Lung (tissue), 12 donors: Measurements from ENCODE around the gene CHAF1B. TPM values are rescaled to one million over a fixed set of nuclear protein-coding genes. Genes with fewer than 3 reads are reported as not detected.
"Not testable (repeated sequence)": the region's sequence is repeated elsewhere in the genome, so short reads cannot be mapped to it uniquely, and the experiment has no call there.

Experiments used
- ATAC-seq: fragments of 200-7000 bp; cut with Tn5 transposase; one replicate; pipeline ENCODE4 v1.9.1; 2020; ENCODE audit warnings: moderate number of reproducible peaks; ENCODE audit not compliant: insufficient read depth, low FRiP score
- DNase-seq, 3 donors: peaks; one replicate each; pipeline ENCODE4 v3.0.0-alpha.2; 2013 to 2017
- H3K27ac ChIP-seq, 2 donors: one replicate each; pipeline ENCODE4 v1.5.1; 2013; ENCODE audit warnings: mild to moderate bottlenecking in 2 of 2, moderate library complexity in 2 of 2, control low read depth in 1 of 2, inconsistent platforms in 1 of 2, low read depth in 1 of 2, low read length in 1 of 2
- H3K27me3 ChIP-seq, 3 donors: one replicate each; pipeline ENCODE4 v1.5.1; 2013; ENCODE audit warnings: low read length in 2 of 3; ENCODE audit not compliant: control insufficient read depth in 3 of 3, insufficient read depth in 3 of 3
- H3K36me3 ChIP-seq, 4 donors: one replicate each; pipeline ENCODE4 v1.5.1; 2013; ENCODE audit warnings: low read length in 4 of 4, mild to moderate bottlenecking in 1 of 4, moderate library complexity in 1 of 4; ENCODE audit not compliant: control insufficient read depth in 4 of 4, insufficient read depth in 4 of 4
- H3K4me1 ChIP-seq, 5 donors: one replicate each; pipeline ENCODE4 v1.5.1; 2013; ENCODE audit warnings: low read length in 5 of 5, mild to moderate bottlenecking in 2 of 5, moderate library complexity in 1 of 5; ENCODE audit not compliant: control insufficient read depth in 5 of 5, insufficient read depth in 5 of 5
- H3K4me3 ChIP-seq: one replicate; pipeline ENCODE4 v1.5.1; 2013; ENCODE audit warnings: mild to moderate bottlenecking, control low read depth, moderate library complexity
- H3K9ac ChIP-seq, 2 donors: one replicate each; pipeline ENCODE4 v1.5.1; 2013; ENCODE audit warnings: low read length in 2 of 2, control low read depth in 1 of 2; ENCODE audit not compliant: insufficient read depth in 1 of 2
- H3K9me3 ChIP-seq, 4 donors: one replicate each; pipeline ENCODE4 v1.5.1; 2013; ENCODE audit warnings: low read length in 3 of 4, mild to moderate bottlenecking in 1 of 4, moderate library complexity in 1 of 4; ENCODE audit not compliant: control insufficient read depth in 4 of 4, insufficient read depth in 3 of 4
- WGBS, 2 donors: extraction: QIAGEN DNeasy Blood & Tissue Kit; methylation state at CpG; one replicate each; pipeline ENCODE4 v1.1.7; 2013; 5-methylcytosine and 5-hydroxymethylcytosine counted together
- polyA plus RNA-seq, 2 donors: library from polyadenylated mRNA; stranded (reverse); fragments of 200-250 nt; gene quantifications; one replicate each; pipeline ENCODE4 v1.2.1, GENCODE V29; 2013
- total RNA-seq, 2 donors: library from RNA; depleted of rRNA in 1 of 2; stranded (reverse); fragments of >200 nt in 1 of 2; gene quantifications; one replicate each; pipeline ENCODE4 v1.2.1, GENCODE V29; 2014 to 2021
- TF ChIP-seq, protein P1 (sequence below): IDR thresholded peaks from 2 replicates; pipeline ENCODE4 v1.5.1; 2012; ENCODE audit warnings: mild to moderate bottlenecking; ENCODE audit errors: control extremely low read depth, extremely low read depth
- donor health status: control.
- donor health status: control.
- donor health status: Bipolar disorder and iron deficiency.
- donor health status: healthy.
- donor health status: DM: yes; HTN: yes; CAD: no.

The CHAF1B gene
- total and polyA plus RNA-seq, 4 donors: 1.3 to 3.4 (median 1.6) TPM

DNA sequence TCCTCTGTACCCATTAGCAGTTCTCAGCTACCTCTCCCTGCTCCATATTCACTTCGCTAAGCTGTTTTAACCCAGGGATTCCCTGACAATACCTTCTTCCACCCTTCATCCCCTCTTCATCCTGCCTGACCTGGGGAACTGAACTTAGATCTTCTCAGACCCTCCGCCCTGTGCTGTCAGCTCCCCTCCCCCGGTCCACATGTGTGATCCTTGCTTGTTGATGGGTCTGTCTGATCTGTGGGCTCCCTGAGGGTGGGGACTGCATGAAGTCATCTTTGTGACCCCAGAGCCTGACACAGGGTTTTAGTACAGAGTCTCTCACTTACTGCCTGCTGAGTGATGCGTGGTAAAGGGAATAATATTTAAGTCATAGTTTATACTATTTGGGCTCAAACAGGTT lies 11.8 kb downstream of the CHAF1B start:
- H3K27ac ChIP-seq: no peak overlapping the region
- no peaks in the 10 kb centered on the region for H3K4me1 ChIP-seq
- peaks cover 0 to 8% (median 3%) of the 10 kb centered on the region in 4 donors for H3K36me3 ChIP-seq
- no peak overlapping the region for H3K4me3 ChIP-seq
- H3K9me3 ChIP-seq: no peaks in the 10 kb centered on the region
- WGBS, 2 donors: 97 to 98% methylated on average over 4 of the region's 4 CpGs
- DNase-seq (no peak), ATAC-seq (no peak)
- TF ChIP-seq, protein P1, sequence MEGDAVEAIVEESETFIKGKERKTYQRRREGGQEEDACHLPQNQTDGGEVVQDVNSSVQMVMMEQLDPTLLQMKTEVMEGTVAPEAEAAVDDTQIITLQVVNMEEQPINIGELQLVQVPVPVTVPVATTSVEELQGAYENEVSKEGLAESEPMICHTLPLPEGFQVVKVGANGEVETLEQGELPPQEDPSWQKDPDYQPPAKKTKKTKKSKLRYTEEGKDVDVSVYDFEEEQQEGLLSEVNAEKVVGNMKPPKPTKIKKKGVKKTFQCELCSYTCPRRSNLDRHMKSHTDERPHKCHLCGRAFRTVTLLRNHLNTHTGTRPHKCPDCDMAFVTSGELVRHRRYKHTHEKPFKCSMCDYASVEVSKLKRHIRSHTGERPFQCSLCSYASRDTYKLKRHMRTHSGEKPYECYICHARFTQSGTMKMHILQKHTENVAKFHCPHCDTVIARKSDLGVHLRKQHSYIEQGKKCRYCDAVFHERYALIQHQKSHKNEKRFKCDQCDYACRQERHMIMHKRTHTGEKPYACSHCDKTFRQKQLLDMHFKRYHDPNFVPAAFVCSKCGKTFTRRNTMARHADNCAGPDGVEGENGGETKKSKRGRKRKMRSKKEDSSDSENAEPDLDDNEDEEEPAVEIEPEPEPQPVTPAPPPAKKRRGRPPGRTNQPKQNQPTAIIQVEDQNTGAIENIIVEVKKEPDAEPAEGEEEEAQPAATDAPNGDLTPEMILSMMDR: no peak
- no peaks in the 10 kb centered on the region for H3K27me3 ChIP-seq
- no peak overlapping the region for H3K9ac ChIP-seq

GRCh38 chr21:36397606-36398005 lies 12.4 kb downstream of the CHAF1B start:
- no peaks in the 10 kb centered on the region for H3K9me3 ChIP-seq
- WGBS, 2 donors: 85 to 90% methylated on average over 5 of the region's 5 CpGs
- TF ChIP-seq, protein P1: no peak
- H3K36me3 ChIP-seq: peaks cover 0 to 8% (median 4%) of the 10 kb centered on the region in 4 donors
- H3K9ac ChIP-seq: no peak overlapping the region
- no peaks in the 10 kb centered on the region for H3K4me1 ChIP-seq
- ATAC-seq (no peak), DNase-seq (no peak)
- no peak overlapping the region for H3K4me3 ChIP-seq
- no peaks in the 10 kb centered on the region for H3K27me3 ChIP-seq
- H3K27ac ChIP-seq: no peak overlapping the region

GRCh38 chr21:36399736-36400135 lies 14.5 kb downstream of the CHAF1B start:
- H3K27ac ChIP-seq, ATAC-seq, H3K4me3 ChIP-seq, H3K9ac ChIP-seq, H3K9me3 ChIP-seq, H3K4me1 ChIP-seq, H3K27me3 ChIP-seq, DNase-seq, H3K36me3 ChIP-seq: not testable (repeated sequence)
- WGBS, 2 donors: 98 to 99% methylated on average over 9 of the region's 9 CpGs

DNA sequence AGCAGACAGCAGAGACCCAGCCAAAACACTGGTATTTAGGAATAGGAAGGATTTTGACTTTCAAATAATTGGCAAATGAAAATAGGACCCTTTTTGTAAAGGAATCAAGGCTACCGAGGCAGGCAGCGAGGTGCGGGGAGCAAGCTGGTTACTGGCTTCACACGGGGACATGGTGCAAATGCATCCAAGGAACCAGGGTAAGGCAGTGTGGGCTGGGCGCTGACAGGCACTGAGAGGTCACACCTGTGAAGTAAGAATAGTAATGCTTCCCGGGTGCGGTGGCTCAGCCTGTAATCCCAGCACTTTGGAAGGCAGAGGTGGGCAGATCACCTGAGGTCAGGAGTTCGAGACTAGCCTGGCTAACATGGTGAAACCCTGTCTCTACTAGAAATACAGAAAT lies 15.5 kb downstream of the CHAF1B start:
- no peak overlapping the region for H3K4me3 ChIP-seq
- 96 to 99% methylated on average over 8 of the region's 8 CpGs for WGBS, 2 donors
- no peaks in the 10 kb centered on the region for H3K4me1 ChIP-seq
- peaks cover 0 to 8% (median 7%) of the 10 kb centered on the region in 4 donors for H3K36me3 ChIP-seq
- H3K27me3 ChIP-seq: no peaks in the 10 kb centered on the region
- H3K27ac ChIP-seq: no peak overlapping the region
- H3K9me3 ChIP-seq: no peaks in the 10 kb centered on the region
- no peak overlapping the region for H3K9ac ChIP-seq
- DNase-seq (no peak), ATAC-seq (no peak)
- TF ChIP-seq, protein P1: no peak
